LNCAP (cell line): ENCODE measurements around the gene CDC25A.

Experiments
- TF ChIP-seq, protein P1 (sequence below): fragments of 450-650 bp; IDR thresholded peaks from 2 replicates; pipeline ENCODE4 v1.5.1; 2017; ENCODE audit warnings: mild to moderate bottlenecking

CDC25A gene

GRCh38 chr3:48190911-48191310 lies 2.7 kb upstream of the CDC25A start:
- TF ChIP-seq, protein P1, sequence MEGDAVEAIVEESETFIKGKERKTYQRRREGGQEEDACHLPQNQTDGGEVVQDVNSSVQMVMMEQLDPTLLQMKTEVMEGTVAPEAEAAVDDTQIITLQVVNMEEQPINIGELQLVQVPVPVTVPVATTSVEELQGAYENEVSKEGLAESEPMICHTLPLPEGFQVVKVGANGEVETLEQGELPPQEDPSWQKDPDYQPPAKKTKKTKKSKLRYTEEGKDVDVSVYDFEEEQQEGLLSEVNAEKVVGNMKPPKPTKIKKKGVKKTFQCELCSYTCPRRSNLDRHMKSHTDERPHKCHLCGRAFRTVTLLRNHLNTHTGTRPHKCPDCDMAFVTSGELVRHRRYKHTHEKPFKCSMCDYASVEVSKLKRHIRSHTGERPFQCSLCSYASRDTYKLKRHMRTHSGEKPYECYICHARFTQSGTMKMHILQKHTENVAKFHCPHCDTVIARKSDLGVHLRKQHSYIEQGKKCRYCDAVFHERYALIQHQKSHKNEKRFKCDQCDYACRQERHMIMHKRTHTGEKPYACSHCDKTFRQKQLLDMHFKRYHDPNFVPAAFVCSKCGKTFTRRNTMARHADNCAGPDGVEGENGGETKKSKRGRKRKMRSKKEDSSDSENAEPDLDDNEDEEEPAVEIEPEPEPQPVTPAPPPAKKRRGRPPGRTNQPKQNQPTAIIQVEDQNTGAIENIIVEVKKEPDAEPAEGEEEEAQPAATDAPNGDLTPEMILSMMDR: no peak

DNA sequence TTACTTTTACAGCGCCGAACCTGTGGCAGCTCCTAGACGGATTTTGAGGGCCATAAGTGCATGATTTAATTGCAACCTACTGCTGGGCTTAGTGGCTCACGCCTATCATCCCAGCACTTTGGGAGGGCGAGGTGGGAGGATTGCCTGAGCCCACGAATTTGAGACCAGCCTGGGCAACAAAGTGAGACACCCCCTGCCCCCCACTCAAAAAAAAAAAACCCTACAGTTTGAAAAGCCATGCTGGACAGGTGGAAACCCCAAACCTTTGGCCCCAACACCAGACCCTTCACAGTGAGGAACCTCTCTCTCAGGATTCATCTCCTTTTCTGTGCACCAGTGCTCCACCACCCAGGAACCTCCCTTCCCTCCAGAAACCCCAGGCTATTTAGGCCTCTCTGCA lies 1.1 kb upstream of the CDC25A start:
- TF ChIP-seq, protein P1: no peak

DNA sequence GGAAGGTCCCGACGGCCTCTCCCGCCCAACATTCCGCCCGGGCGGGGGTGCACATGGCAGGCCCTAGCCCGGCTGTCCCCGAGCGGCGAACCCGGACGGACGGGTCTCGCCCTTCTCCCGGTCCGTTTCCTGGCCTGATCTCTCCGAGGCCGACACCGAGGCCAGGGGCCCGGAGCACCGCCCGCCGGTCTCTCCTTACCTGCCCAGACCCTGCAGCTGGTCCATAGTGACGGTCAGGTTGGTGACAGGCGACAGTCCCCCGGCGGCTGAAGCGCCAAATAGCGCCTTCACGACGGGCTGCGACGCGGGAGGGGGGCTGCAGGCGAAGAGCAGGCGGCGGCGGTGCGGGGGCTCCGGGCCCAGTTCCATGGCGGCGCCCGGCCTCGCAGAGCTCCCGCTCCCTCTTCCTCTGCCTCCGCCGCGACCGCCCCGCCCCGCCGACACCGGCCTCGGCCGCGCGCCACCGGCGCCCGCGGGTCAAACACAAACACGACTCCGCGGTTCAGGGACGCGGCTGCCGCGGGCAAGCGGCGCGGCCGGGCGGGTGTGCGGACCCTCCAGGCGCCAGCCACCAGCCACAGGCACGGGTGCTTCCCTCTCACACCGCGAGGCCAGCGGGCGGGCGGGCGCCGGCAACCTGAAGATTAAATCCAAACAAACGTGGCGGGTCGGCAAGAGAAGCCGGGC lies 495 bp downstream of the CDC25A start:
- TF ChIP-seq, protein P1: no peak

DNA sequence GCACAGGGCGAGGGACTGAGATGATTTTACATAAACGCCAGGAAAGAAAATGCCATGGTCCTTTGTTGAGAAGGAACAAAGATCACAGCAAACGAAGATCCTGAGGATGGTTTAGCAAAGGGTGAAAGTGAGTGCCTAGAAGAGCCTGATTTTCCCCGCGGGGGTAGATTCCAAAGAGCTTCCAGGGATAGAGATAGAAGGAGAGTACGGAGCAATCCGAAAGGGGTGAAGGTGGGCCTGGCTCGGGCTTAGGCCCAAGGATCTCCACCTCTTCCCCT lies 977 bp downstream of the CDC25A start:
- TF ChIP-seq, protein P1: no peak

DNA sequence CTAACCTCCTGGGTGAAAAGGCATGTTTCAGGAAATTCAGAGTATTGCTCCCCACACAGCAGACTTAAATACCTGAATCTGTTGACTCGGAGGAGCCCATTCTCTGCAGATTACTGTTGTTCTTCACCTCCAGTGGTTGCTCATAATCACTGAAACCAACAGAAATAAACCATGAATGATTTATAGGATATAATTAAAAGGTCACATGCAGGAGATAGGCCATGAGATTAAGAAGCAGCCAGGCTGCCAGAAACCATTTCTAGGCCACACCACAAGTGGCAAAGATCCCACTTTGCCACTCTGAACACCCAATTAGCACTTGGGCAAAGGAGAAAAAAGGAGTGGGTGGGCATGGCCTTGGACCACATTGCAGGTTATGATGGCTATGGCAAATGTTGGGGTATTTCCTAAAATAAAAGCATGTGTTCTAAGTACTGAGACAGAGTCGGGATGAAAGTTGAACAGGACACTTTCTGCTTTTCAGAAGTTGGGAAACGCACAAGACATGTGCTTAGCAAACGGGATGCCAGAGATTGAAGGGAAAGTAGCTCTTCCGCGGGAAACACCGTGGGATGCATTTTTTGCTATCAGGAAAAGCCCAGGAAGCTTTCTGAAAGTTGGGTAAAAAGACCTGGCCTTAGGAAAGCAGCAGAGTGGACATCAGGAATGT lies 1.5 kb downstream of the CDC25A start:
- TF ChIP-seq, protein P1: no peak

- TF ChIP-seq, protein P1: no peak
Measured at GRCh38 chr3:48185129-48185528, 3.1 kb downstream of the CDC25A start.

DNA sequence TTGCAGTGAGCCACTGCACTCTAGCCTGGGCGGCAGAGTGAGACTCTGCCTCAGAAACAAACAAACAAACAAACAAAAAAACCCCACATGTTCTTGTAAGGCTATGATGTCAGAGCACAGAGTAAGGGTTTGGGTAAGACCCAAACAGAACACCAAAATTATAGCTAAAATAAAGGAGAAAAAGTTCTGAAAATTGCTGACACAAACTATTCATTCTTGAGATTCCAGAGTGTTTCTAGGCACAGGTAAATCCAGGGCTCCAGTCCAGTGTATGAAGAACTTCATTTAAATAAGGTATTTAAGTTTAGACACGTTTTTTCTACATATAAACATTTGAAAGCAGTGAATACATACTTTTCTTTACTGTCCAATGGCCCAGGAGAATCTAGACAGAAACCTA lies 3.9 kb downstream of the CDC25A start:
- TF ChIP-seq, protein P1: no peak
